Right ventricle myocardium superior (tissue), 1 donor: Measurements from ENCODE around the gene OR12D3. TPM values are rescaled to one million over a fixed set of nuclear protein-coding genes. Genes with fewer than 3 reads are reported as not detected.

Experiments
- total RNA-seq: library from RNA; stranded (reverse); fragmentation: NEBNext Ultra II Directional; extraction: Animal tissue kit (Norgen Biotek cat#: 25700); gene quantifications from one replicate; pipeline ENCODE4 v1.2.1, GENCODE V29; 2021
- donor health status: DM: no; HTN: yes; CAD: no; lungs with severe emphysema.

The OR12D3 gene
- total RNA-seq, 1 donor from 2014 or later: not detected

Other genes with a start within 250 kb of the OR12D3 start
- gene OR2J2, start 204.4 kb downstream of the OR12D3 start, total RNA-seq: not detected
- gene OR14J1, start 73.6 kb downstream of the OR12D3 start, total RNA-seq: not detected
- not detected for gene OR5V1, start 6.4 kb downstream of the OR12D3 start, total RNA-seq
- not detected for gene OR12D2, start 20.3 kb upstream of the OR12D3 start, total RNA-seq
- gene OR12D1, start 39.6 kb upstream of the OR12D3 start, total RNA-seq: not detected
- not detected for gene OR10C1, start 64.0 kb upstream of the OR12D3 start, total RNA-seq
- gene OR11A1, start 81.8 kb upstream of the OR12D3 start, total RNA-seq: not detected
- gene OR2H1, start 81.9 kb upstream of the OR12D3 start, total RNA-seq: not detected
- gene MAS1L, start 112.7 kb upstream of the OR12D3 start, total RNA-seq: not detected
- 0.35 TPM for gene UBD, start 184.4 kb upstream of the OR12D3 start, total RNA-seq
- gene OR2H2, start 209.8 kb upstream of the OR12D3 start, total RNA-seq: not detected